ENCODE data around the gene SLC12A3.
"Not testable (repeated sequence)": the region's sequence is repeated elsewhere in the genome, so short reads cannot be mapped to it uniquely, and the experiment has no call there.

The SLC12A3 gene

DNA sequence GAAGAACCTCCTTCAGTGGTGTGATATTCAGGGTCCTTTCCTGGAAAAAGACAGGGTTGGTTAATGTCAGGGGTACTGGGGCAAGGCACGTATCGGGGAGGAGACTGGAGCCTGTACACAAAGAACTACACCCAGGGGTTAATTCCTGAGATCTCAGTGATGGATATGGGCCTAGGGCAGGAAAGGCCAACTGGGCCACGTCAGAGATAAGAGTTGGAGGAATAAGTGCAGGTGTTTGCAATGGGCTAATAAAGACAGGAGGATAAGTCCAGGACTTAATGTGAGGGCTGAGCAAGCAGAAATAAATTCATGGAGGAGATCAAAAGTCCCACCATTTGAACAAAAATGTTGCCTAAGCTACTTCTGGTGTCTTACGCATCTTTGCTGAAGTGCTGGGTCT lies 56.6 kb downstream of the SLC12A3 start:
- DNase-seq (ENCODE audit: low read depth) = no peak

DNA sequence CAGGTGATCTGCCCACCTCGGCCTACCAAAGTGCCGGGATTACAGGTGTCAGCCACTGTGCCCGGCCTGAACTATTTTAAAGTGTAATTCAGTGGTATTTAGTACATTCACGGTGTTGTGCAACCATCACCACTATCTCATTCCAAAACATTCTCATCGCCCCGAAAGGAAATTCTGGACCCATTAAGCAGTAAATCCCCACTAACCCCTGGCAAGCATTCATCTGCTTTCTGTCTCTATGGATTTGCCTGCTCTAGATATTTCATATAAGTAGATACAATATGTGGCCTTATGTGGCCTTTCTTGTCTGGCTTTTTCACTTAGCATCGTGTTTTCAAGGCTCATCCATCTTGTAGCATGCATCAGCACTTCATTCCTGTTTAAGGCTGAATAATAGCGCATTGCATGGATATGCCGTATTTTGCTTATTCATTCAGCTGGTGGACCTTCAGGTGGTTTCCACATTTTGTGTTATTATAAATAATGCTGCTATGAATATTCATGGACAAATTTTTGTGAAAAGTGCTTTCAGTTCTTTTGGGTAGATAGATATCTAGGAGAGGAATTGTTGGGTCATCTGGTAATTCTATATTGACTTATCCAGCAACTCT lies 58.6 kb downstream of the SLC12A3 start:
- peak; percentile 73 for DNase-seq (ENCODE audit: low read depth)

DNA sequence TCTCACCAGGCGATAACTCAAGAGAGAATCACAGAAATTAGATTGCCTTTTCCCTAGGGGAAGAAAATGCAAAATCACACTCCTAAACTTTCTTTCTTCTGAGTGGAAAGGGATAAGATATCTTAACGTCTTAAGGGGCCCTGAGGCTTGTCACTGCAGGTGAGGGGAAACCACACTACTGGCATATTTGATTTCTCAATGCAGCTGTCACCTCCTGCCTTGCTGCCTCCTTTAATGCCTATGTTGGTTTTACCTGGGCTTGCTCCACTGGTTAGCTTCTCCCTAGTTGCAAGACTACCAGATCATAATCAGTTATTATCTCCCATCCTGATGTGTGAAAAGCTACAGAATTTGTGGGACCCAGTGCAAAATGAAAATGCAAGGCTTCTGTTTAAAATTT lies 62.5 kb downstream of the SLC12A3 start:
- no peak for DNase-seq (ENCODE audit: low read depth)

DNA sequence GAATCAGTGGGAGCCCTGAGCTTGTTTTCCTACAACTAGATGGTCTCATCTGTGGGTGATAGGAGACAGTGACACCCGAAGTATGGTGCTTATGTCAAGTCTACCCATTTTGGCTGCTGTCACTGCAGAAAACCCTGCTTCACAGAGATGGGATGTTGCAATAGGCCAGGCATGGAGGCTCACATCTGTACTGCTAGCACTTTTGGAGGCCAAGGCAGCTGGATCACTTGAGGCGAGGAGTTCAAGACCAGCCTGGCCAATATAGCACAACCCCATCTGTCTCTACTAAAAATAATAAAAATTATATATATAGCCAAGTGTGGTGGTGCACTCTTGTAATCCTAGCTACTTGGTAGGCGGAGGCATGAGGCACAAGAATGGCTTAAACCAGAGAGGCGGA lies 64.6 kb downstream of the SLC12A3 start:
- no peak for DNase-seq (ENCODE audit: low read depth)

DNA sequence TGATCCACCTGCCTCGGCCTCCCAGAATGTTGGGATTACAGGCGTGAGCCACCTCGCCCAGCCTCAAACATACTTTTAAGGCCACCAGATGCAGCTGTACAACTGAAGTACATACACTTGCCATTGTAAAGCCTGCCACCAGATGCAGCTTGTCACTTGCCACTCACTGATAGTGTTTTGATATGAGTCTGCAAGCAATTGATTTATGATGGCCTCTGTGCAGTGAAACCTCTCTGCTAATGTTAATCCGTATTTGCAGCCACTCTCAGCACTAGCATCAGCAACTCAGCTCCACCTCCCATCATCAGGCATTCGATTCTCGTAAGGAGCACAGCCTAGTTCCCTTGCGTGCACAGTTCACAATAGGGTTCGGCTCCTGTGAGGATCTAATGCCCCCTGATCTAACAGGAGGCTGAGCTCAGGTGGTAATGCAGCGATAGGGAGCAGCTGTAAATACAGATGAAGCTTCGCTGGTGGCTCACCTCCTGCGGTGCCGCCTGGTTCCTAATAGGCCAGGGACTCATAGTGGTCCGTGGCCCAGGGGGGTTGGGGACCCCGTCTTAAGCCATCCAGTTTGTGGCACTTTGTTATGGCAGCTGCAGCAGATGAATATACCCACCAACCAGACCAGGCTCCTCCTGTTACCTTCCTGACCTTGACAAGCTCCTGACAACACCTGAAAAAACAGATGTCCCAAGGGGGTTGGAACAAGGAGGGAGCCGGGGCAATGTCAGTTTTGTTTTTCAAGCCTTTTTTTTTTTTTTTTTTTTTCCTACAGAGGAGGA lies 65.7 kb downstream of the SLC12A3 start:
- no peak for DNase-seq (ENCODE audit: low read depth)

DNA sequence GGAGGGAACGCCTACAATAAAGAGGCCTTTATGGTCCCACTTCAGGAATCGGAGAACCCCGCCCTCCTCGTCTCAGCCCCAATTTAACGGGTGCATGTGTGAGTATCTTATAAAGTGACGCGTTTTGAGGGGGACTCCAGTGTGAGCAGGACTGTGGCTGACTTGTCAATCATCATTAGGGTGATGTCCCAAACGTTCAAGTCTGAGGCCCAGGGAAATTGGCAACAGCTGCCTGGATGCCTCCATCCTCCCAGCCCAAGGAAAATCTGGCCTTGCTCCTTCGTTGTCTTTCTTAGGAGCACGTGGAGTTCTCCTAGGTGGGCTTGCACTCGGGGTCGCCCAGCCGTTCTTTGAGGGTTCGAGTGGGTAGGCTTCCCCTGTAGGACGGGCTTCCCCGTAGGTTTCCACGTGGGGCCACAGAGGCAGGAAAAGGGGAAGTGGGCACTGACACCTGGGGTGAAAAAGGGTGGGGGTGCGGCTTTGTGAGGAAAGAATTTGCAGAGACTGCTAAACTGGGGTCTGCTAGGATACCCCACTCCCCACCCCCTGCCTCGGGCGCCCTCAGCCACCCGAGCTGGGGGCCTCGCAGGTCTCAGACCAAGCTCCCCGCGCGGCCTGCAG lies 66.4 kb downstream of the SLC12A3 start:
- no peak for DNase-seq (ENCODE audit: low read depth)

DNA sequence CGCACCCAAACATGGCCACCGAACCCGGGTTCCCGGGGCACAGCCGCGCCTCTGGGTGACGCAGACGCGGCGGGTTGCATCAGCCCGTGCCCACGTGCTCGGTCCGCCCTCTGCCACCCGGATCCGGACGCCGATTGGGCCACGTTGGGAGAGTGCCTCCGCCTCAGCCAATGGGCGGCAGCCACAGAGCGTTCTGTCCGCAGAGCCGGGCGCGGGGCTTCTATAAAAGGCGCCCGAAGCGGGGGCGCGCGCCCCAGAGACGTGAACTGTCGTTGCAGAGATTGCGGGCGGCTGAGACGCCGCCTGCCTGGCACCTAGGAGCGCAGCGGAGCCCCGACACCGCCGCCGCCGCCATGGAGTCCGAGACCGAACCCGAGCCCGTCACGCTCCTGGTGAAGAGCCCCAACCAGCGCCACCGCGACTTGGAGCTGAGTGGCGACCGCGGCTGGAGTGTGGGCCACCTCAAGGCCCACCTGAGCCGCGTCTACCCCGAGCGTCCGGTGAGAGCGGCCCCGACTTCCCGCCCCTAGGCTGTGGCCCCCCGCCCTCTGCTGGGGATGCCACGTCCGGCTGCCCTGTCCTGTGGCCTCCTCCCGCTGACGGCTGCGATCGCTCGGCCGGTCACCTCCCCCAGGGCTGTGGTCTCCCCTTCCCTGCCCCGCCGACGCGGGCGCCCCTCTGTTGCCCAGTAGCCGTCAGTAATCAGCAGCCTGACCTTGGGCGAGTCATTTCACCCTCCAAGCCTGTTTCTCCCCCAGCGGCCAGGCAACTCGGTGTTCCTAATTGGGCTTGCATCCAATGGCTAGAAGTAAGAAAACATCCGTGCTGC lies 67.1 kb downstream of the SLC12A3 start, which contains the start of gene HERPUD1:
Gene HERPUD1 (plus strand): TSS at position 251 of the 829 bp plus-strand sequence. CDS start 103 bp downstream, at position 354.
- DNase-seq (ENCODE audit: low read depth) = peak; percentile 97

DNA sequence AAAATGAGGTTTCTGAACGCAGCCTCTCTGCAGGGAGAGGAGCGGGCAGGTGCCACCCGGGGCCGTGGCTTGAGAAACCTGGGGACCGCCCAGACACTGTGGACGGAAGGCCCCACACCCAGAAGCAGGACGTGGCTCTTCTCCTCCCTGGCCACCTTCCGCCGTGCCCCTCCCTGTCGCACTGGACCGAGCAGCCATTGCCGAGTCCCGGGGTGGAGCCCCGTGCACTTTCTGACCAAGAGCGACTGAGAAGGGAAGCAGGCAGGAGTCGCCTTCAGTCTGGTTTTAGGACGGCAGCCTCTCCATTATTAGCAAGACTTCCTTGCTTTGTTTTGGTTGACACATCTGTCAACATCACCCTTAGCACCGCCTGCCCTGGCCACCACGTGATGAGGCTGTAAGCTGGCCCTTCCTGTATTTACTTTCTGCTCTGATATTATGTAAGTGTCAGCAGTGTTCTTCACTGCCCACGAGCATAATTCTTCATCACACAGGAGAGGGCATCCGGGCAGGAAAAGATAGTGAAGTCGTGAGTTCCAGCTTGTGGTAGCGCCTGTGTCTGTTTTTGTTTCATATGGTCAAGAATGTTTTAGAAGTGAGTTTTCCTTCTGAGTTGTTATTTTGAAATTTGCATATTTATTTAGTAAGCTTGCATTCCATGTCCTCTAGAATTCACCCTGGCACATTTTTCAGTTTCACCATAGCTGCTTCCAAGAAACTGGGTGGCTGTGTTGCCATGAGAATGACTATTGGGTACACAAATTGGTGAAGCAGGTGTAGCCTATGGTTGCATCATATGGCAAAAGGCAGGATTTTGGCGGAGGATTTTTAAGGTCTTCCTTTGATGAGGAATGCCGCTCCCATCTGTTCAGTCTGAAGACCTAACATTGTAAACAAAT lies 68.0 kb downstream of the SLC12A3 start:
- peak; percentile 84 for DNase-seq (ENCODE audit: low read depth)

DNA sequence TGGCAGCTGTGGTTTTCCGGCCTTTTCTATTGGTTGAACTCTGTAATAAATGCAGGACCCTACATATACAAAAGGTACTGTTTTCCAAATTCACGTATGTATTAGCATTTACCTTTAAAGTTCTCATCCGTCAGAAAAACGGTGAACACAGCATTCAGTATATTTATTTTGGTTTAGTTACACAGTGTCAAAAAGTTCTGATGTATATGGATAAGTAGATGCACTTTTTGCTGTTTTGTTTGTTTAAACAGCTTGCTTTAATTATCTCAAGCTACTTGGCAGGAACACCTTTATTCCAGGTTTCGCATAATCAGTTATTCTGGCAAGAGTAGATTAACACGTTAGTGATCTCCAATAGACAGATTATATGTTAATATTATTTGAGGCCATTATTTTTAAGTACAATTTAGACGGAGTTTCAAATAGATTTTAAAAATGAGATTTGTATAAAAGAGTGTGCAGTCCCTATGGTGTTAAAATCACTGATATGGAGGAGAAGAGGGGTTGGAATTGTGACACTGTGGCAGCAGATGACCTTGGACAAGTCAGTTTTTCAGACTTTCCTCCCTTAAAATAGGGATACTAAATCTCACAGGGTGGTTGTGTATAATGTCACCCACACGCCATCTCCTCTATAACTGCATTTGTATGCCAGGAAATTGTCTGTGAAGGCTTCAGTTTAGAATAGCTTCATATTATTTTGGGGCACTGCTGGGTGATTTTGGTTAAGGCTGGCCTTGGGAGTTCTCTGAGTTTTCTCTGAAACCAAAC lies 69.0 kb downstream of the SLC12A3 start:
- no peak for DNase-seq (ENCODE audit: low read depth)

DNA sequence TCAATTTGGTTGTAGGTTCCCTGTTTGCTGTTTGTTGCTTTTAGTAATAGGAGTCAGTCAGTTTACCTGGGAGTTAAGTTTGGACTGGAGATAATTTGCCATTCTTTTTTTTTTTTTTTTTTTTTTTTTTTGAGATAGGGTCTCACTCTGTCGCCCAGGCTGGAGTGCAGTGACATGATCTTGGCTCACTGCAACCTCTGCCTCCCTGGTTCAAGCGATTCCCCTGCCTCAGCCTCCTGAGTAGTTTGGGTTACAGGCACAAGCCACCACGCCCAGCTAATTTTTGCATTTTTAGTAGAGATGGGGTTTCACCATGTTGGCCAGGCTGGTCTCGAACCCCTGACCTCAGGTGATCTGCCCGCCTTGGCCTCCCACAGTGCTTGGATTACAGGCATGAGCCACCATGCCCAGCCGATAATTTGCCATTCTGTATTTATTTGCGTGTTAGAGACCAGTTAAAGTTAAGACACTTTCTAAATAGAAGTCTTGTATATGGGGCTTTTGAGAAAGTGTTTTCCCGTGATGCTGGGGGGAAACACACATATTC lies 69.7 kb downstream of the SLC12A3 start:
- DNase-seq (ENCODE audit: low read depth) = not testable (repeated sequence)

DNA sequence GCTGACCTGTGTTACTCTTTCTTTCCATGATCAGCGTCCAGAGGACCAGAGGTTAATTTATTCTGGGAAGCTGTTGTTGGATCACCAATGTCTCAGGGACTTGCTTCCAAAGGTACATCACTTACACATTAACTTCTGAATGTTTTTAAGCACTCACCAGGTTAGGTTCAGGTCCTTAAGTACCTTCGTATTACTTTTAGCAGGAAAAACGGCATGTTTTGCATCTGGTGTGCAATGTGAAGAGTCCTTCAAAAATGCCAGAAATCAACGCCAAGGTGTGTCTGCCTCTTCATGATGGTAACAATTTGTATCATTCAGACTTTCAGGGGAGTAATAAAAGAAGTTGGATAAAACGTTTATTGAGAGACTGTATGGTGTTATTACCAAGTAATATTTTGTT lies 70.2 kb downstream of the SLC12A3 start:
- DNase-seq (ENCODE audit: low read depth) = no peak

DNA sequence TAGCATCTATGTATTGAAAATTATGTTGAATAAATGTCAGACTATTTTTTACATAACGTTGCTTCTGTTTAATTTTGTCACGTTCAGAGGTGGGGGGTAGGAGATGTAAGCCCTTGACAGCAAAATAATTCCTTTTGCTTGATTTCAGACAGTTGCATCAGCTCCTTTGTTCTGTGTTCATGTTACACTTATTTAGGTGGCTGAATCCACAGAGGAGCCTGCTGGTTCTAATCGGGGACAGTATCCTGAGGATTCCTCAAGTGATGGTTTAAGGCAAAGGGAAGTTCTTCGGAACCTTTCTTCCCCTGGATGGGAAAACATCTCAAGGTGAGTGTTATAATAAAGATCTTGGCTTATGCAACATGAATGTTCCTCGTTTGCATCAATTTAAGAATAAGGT lies 71.5 kb downstream of the SLC12A3 start:
- DNase-seq (ENCODE audit: low read depth) = no peak

DNA sequence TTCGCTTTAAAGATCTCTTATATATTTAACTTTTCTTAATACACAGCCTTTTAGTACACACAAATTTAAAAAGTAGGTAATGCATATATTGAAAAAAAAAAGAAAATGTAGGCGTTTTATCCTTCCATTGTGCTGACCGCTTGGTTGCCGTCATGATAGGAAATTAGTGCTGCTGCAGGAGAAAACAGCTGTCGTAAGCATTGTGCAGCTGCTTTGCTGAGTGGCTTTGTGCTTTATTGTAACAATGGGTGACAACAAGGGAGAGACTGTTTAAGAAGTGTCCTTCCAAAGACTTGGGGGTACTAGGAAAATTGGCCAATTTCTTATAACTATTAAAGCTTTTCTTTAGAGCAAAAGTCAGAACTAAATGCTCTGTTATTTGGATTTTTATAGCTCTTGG lies 71.9 kb downstream of the SLC12A3 start:
- no peak for DNase-seq (ENCODE audit: low read depth)

DNA sequence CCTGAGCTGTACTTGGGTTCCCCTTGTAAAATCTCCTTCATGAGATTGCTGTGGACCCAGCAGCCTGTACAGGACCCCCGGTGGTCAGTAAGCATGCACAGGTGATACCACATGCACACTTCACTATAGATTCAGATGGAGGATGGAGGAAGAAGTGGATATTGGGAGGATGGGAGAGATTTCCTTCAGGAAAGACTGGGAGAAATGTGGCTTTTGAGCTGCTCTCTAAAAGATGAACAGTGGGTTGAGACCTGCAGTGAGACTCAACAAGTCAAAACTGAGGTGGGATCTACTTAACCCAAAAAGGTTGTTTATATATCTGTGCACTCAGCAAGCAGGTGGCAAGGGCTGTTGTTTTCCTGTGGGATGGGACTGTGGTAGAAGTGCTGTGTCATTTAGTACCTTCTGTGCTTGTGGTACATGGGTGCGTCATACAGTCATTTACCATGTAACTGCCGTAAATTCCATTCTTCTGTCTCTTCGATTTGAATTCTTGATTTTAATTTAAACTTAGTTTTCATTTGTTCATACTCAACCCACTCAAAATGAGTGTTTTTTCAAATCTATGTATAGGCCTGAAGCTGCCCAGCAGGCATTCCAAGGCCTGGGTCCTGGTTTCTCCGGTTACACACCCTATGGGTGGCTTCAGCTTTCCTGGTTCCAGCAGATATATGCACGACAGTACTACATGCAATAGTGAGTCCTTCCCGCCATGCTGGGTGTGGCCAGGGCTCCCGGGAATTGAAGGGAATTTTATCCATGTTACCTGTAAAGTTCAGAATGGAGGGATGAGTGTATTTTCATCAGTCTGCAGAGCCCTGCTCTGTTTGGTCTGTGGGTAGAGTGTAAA lies 73.9 kb downstream of the SLC12A3 start:
- no peak for DNase-seq (ENCODE audit: low read depth)

DNA sequence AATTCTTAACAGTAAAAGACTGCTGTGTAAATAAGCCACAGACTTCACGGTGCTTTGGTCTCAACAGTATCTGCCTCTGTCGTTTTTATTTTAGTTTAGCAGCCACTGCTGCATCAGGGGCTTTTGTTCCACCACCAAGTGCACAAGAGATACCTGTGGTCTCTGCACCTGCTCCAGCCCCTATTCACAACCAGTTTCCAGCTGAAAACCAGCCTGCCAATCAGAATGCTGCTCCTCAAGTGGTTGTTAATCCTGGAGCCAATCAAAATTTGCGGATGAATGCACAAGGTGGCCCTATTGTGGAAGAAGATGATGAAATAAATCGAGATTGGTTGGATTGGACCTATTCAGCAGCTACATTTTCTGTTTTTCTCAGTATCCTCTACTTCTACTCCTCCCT lies 74.8 kb downstream of the SLC12A3 start:
- DNase-seq (ENCODE audit: low read depth) = no peak

DNA sequence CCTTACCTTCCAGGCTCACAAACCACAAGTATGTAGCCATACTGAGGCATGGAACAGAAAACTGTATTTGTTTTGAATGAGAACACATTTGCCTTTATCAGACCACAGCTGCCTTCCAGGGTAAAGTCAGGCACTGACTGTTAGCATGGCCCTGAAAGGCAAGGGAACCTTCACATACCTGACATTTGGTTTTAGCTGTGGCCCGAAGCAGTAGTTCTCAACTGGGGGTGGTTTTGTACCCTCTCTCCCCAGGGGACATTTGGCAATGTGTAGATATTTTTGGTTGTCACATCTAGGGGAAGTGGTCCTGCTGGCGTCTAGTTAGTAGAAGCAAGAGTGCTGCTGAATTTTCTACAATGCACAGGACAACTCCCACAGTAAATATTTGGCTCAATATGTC lies 76.1 kb downstream of the SLC12A3 start:
- no peak for DNase-seq (ENCODE audit: low read depth)

DNA sequence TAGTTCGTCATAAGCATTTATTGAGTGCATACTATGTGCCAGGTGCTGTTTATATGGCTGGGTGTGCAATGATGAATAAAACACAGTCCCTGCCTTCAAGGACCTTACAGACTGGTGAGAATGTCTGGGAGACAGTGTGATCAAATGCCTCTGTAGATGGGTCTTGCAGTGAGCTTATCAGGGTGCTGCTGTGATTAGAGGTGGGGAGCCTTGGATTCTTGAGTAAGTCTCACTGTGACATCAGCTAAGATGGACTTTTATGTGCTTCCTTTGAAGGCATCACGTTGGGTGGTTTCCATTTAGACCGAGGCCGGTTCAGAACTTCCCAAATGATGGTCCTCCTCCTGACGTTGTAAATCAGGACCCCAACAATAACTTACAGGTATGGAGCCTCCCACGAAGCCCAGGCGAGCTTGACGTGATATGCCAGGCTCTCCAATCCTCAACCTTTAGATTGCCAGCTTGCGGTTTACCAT lies 76.9 kb downstream of the SLC12A3 start:
- DNase-seq (ENCODE audit: low read depth) = no peak

DNA sequence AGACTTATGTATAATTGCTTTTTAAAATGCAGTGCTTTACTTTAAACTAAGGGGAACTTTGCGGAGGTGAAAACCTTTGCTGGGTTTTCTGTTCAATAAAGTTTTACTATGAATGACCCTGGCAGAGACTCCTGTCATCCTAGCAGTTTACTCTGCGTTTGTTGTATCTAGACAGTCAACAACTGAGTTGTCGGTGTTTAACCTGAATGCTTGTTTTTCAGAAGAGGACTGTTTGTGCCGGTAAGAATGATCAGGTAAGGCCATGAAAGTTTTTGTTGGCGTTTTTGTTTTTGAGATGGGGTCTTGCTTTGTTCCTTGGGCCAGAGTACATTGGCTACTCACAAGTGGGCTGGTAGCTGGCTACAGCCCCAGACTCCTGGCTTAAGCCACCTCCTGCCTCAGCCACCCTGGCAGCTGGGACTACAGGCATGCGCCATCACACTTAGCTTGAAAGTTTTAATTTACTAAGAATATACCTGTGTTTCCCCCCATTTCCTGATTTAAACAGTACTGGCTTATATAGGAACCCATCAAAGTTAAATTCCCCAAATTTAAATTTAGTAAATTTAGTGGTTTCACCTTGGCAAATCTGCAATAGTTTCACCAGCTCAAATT lies 78.9 kb downstream of the SLC12A3 start:
- DNase-seq (ENCODE audit: low read depth) = no peak

Data from iris pigment epithelial cell (primary cell).